Effector memory CD8-positive, alpha-beta T cell (primary cell): ENCODE measurements around the gene MCHR1.
"Not testable (repeated sequence)": the region's sequence is repeated elsewhere in the genome, so short reads cannot be mapped to it uniquely, and the experiment has no call there.

Experiments used
- ATAC-seq: fragments of 150-1000 bp; cut with Tn5 transposase; replicated peaks from 2 replicates; pipeline ENCODE4 v1.10.0; 2021; ENCODE audit warnings: mild to moderate bottlenecking, moderate library complexity
- DNase-seq, 3 experiments: peaks; one replicate each; pipeline ENCODE4 v3.0.0; 2021
- H3K27ac Mint-ChIP-seq, 2 donors: one replicate each; pipeline ENCODE4 v1.8.0; 2022; ENCODE audit warnings: mild to moderate bottlenecking in 2 of 2, mixed read lengths in 2 of 2, moderate library complexity in 2 of 2
- H3K27me3 Mint-ChIP-seq, 2 donors: one replicate each; pipeline ENCODE4 v1.8.0; 2022; ENCODE audit warnings: mixed read lengths in 2 of 2
- H3K36me3 Mint-ChIP-seq: one replicate; pipeline ENCODE4 v1.8.0; 2022; ENCODE audit warnings: mild to moderate bottlenecking, moderate library complexity, mixed read lengths; ENCODE audit not compliant: insufficient read depth
- H3K4me1 Mint-ChIP-seq, 2 donors: one replicate each; pipeline ENCODE4 v1.8.0; 2022; ENCODE audit warnings: low read depth in 2 of 2, mixed read lengths in 2 of 2
- H3K4me3 Mint-ChIP-seq, 2 donors: one replicate each; pipeline ENCODE4 v1.8.0; 2022; ENCODE audit warnings: mild to moderate bottlenecking in 2 of 2, mixed read lengths in 2 of 2, moderate library complexity in 2 of 2
- H3K9me3 Mint-ChIP-seq, 2 donors: one replicate each; pipeline ENCODE4 v1.8.0; 2022; ENCODE audit warnings: mixed read lengths in 2 of 2

Gene MCHR1

GRCh38 chr22:40645579-40646197 is 33.6 kb upstream of the MCHR1 start:
- no peaks in the 10 kb centered on the region for H3K27me3 Mint-ChIP-seq
- peaks cover 4 to 9% of the 10 kb centered on the region in 2 donors for H3K4me1 Mint-ChIP-seq
- H3K4me3 Mint-ChIP-seq, result no peak overlapping the region
- H3K36me3 Mint-ChIP-seq, result no peaks in the 10 kb centered on the region
- DNase-seq (no peak), ATAC-seq (no peak)
- no peak overlapping the region for H3K27ac Mint-ChIP-seq
- H3K9me3 Mint-ChIP-seq, result no peaks in the 10 kb centered on the region

- Mint-ChIP-seq H3K36me3 (peaks cover 7% of the 10 kb centered on the region), H3K4me1 (peaks cover 11 to 15% of the 10 kb centered on the region in 2 donors), H3K27me3 (no peaks in the 10 kb centered on the region), H3K9me3 (no peaks in the 10 kb centered on the region), H3K27ac (no peak overlapping the region), H3K4me3 (no peak overlapping the region)
- no peak for ATAC-seq
- DNase-seq, result no peak
Measured at GRCh38 chr22:40648386-40648785, 30.9 kb upstream of the MCHR1 start.

GRCh38 chr22:40651057-40651456 is 28.2 kb upstream of the MCHR1 start:
- Mint-ChIP-seq H3K9me3 (no peaks in the 10 kb centered on the region), H3K36me3 (peaks cover 7% of the 10 kb centered on the region), H3K27ac (peak overlapping the region in 1 of 2 donors; percentile 85), H3K27me3 (no peaks in the 10 kb centered on the region), H3K4me1 (peaks cover 11% of the 10 kb centered on the region in 2 donors), H3K4me3 (peak overlapping the region in 1 of 2 donors; percentile 86)
- ATAC-seq, result no peak
- no peak for DNase-seq

- DNase-seq, result peak; percentile 57 to 71 (median 71)
- Mint-ChIP-seq H3K27ac (peak overlapping the region; percentile 57 to 85), H3K27me3 (no peaks in the 10 kb centered on the region), H3K4me3 (peak overlapping the region; percentile 73 to 86), H3K4me1 (peaks cover 6 to 7% of the 10 kb centered on the region in 2 donors), H3K9me3 (no peaks in the 10 kb centered on the region), H3K36me3 (peaks cover 7% of the 10 kb centered on the region)
- ATAC-seq, result peak; percentile 94
Measured at GRCh38 chr22:40651563-40652501, 27.5 kb upstream of the MCHR1 start.

GRCh38 chr22:40653361-40653760 is 25.9 kb upstream of the MCHR1 start:
- H3K9me3 Mint-ChIP-seq, result no peaks in the 10 kb centered on the region
- H3K27ac Mint-ChIP-seq, result peak overlapping the region; percentile 38 to 77
- ATAC-seq, result no peak
- DNase-seq, result no peak
- H3K27me3 Mint-ChIP-seq, result no peaks in the 10 kb centered on the region
- H3K36me3 Mint-ChIP-seq, result peaks cover 7% of the 10 kb centered on the region
- H3K4me1 Mint-ChIP-seq, result peaks cover 6 to 7% of the 10 kb centered on the region in 2 donors
- no peak overlapping the region for H3K4me3 Mint-ChIP-seq

- ATAC-seq, result no peak
- peaks cover 6 to 7% of the 10 kb centered on the region in 2 donors for H3K4me1 Mint-ChIP-seq
- DNase-seq, result no peak
Measured at GRCh38 chr22:40654522-40655167, 24.6 kb upstream of the MCHR1 start.

GRCh38 chr22:40655941-40656340 is 23.3 kb upstream of the MCHR1 start:
- H3K9me3 Mint-ChIP-seq, H3K36me3 Mint-ChIP-seq, H3K27me3 Mint-ChIP-seq, H3K4me1 Mint-ChIP-seq, ATAC-seq, H3K4me3 Mint-ChIP-seq, H3K27ac Mint-ChIP-seq, DNase-seq: not testable (repeated sequence)

More at GRCh38 chr22:40654522-40655167, 24.6 kb upstream of the MCHR1 start:
- H3K9me3 Mint-ChIP-seq, result no peaks in the 10 kb centered on the region
- no peak overlapping the region for H3K4me3 Mint-ChIP-seq
- H3K27ac Mint-ChIP-seq, result peak overlapping the region in 1 of 2 donors; percentile 38
- H3K27me3 Mint-ChIP-seq, result no peaks in the 10 kb centered on the region
- H3K36me3 Mint-ChIP-seq, result peaks cover 7% of the 10 kb centered on the region

GRCh38 chr22:40656651-40657050 is 22.6 kb upstream of the MCHR1 start:
- H3K9me3 Mint-ChIP-seq, H3K36me3 Mint-ChIP-seq, DNase-seq, H3K27ac Mint-ChIP-seq, H3K4me1 Mint-ChIP-seq, H3K27me3 Mint-ChIP-seq, ATAC-seq, H3K4me3 Mint-ChIP-seq: not testable (repeated sequence)

- Mint-ChIP-seq H3K4me3 (no peak overlapping the region), H3K27me3 (no peaks in the 10 kb centered on the region), H3K36me3 (no peaks in the 10 kb centered on the region), H3K27ac (peak overlapping the region; percentile 18 to 44), H3K9me3 (no peaks in the 10 kb centered on the region), H3K4me1 (no peaks in the 10 kb centered on the region)
- ATAC-seq (no peak), DNase-seq (no peak)
Measured at GRCh38 chr22:40659166-40659565, 20.1 kb upstream of the MCHR1 start.

GRCh38 chr22:40660730-40661129 is 18.6 kb upstream of the MCHR1 start:
- H3K4me1 Mint-ChIP-seq, result no peaks in the 10 kb centered on the region
- DNase-seq, result no peak
- H3K27ac Mint-ChIP-seq, result no peak overlapping the region
- no peak for ATAC-seq
- H3K27me3 Mint-ChIP-seq, result peaks cover 0 to 8% of the 10 kb centered on the region in 2 donors
- peaks cover 5% of the 10 kb centered on the region for H3K36me3 Mint-ChIP-seq
- H3K4me3 Mint-ChIP-seq, result no peak overlapping the region
- H3K9me3 Mint-ChIP-seq, result no peaks in the 10 kb centered on the region

- no peak for DNase-seq
- Mint-ChIP-seq H3K27me3 (peaks cover 0 to 8% of the 10 kb centered on the region in 2 donors), H3K27ac (no peak overlapping the region), H3K4me3 (no peak overlapping the region), H3K9me3 (no peaks in the 10 kb centered on the region), H3K4me1 (no peaks in the 10 kb centered on the region), H3K36me3 (peaks cover 5% of the 10 kb centered on the region)
- no peak for ATAC-seq
Measured at GRCh38 chr22:40661671-40662070, 17.6 kb upstream of the MCHR1 start.

GRCh38 chr22:40665312-40665711 is 14.0 kb upstream of the MCHR1 start:
- Mint-ChIP-seq H3K27ac (no peak overlapping the region), H3K27me3 (peaks cover 0 to 8% of the 10 kb centered on the region in 2 donors), H3K4me3 (no peak overlapping the region), H3K4me1 (peaks cover 2 to 6% of the 10 kb centered on the region in 2 donors), H3K36me3 (peaks cover 12% of the 10 kb centered on the region), H3K9me3 (no peaks in the 10 kb centered on the region)
- ATAC-seq (no peak), DNase-seq (no peak)

GRCh38 chr22:40666151-40666848 is 13.0 kb upstream of the MCHR1 start:
- DNase-seq (no peak), ATAC-seq (no peak)
- peaks cover 0 to 8% of the 10 kb centered on the region in 2 donors for H3K27me3 Mint-ChIP-seq
- peaks cover 2 to 6% of the 10 kb centered on the region in 2 donors for H3K4me1 Mint-ChIP-seq
- H3K4me3 Mint-ChIP-seq, result no peak overlapping the region
- H3K9me3 Mint-ChIP-seq, result no peaks in the 10 kb centered on the region
- no peak overlapping the region for H3K27ac Mint-ChIP-seq
- peaks cover 12% of the 10 kb centered on the region for H3K36me3 Mint-ChIP-seq
